Lower lobe of right lung (tissue), 2 donors: ENCODE data around the gene NLE1. TPM values are rescaled to one million over a fixed set of nuclear protein-coding genes. Genes with fewer than 3 reads are reported as not detected.

Source experiments
- ATAC-seq, 2 donors: fragments of 200-7000 bp; cut with Tn5 transposase; one replicate each; pipeline ENCODE4 v1.9.1; 2020 to 2022; ENCODE audit warnings: mild to moderate bottlenecking in 2 of 2, moderate library complexity in 2 of 2
- DNase-seq: peaks from one replicate; pipeline ENCODE4 v3.0.0-alpha.2; 2020
- H3K27ac ChIP-seq: fragments of 200-600 bp; one replicate; pipeline ENCODE4 v1.8.0; 2022
- H3K27me3 ChIP-seq: fragments of 200-600 bp; one replicate; pipeline ENCODE4 v1.8.0; 2022; ENCODE audit warnings: low read depth
- H3K36me3 ChIP-seq: fragments of 200-600 bp; one replicate; pipeline ENCODE4 v1.8.0; 2022; ENCODE audit warnings: mild to moderate bottlenecking
- H3K4me1 ChIP-seq: fragments of 200-600 bp; one replicate; pipeline ENCODE4 v1.8.0; 2022
- H3K4me3 ChIP-seq: fragments of 200-600 bp; one replicate; pipeline ENCODE4 v1.8.0; 2022; ENCODE audit warnings: mild to moderate bottlenecking
- H3K9me3 ChIP-seq: fragments of 200-600 bp; one replicate; pipeline ENCODE4 v1.8.0; 2022
- intact Hi-C: fragments of 100-400 bp; cut with DNase I; formaldehyde crosslinking; loops from one replicate; pipeline ENCODE4 v1.11.0; 2022
- total RNA-seq: library from RNA; stranded (reverse); fragmentation: NEBNext Ultra II Directional; extraction: Animal tissue kit (Norgen Biotek cat#: 25700); gene quantifications from one replicate; pipeline ENCODE4 v1.2.1, GENCODE V29; 2021
- TF ChIP-seq, protein P1 (sequence below): fragments of 200-600 bp; IDR thresholded peaks from one replicate; pipeline ENCODE4 v1.8.0; 2022; ENCODE audit warnings: antibody characterized with exemption, mild to moderate bottlenecking
- donor health status: DM: no; HTN: yes; CAD: no; lungs with severe emphysema.

Gene NLE1
- total RNA-seq, 1 donor from 2014 or later, result 9.0 TPM

DNA sequence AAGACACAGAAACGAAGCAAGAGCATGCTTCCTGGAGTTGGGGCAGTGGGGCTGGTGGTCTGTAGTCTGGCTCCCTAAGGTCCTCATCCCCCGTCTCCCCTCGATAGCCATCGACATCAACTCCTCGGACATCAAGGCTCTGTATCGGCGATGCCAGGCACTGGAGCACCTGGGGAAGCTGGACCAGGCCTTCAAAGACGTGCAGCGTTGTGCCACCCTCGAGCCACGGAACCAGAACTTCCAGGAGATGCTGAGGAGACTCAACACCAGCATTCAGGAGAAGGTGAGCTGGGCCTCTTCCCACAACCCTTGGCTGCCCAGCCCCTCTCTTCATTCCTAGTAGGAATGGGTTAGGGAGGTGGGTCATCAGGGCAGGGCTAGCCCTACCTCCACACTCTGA, 7.8 kb upstream of the NLE1 start:
- H3K27me3 ChIP-seq, result no peaks in the 10 kb centered on the region
- intact Hi-C loops, result no loop called here
- no peak for ATAC-seq

DNA sequence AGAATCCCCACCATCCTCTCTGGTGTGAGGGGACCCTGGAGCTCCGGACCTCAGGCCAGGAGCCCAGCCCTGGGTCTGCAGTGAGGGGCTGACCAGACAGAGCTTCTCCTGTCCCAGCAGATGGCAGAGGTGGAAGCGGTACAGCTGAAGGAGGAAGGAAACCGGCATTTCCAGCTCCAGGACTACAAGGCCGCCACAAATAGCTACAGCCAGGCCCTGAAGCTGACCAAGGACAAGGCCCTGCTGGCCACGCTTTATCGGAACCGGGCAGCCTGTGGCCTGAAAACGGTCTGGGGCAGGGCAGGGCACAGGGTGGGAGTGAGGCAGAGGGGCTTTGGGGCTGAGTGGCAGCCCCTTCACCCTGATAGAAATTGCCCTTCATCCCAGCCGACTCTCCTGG, 6.0 kb upstream of the NLE1 start:
- no peaks in the 10 kb centered on the region for H3K36me3 ChIP-seq
- TF ChIP-seq, protein P1, sequence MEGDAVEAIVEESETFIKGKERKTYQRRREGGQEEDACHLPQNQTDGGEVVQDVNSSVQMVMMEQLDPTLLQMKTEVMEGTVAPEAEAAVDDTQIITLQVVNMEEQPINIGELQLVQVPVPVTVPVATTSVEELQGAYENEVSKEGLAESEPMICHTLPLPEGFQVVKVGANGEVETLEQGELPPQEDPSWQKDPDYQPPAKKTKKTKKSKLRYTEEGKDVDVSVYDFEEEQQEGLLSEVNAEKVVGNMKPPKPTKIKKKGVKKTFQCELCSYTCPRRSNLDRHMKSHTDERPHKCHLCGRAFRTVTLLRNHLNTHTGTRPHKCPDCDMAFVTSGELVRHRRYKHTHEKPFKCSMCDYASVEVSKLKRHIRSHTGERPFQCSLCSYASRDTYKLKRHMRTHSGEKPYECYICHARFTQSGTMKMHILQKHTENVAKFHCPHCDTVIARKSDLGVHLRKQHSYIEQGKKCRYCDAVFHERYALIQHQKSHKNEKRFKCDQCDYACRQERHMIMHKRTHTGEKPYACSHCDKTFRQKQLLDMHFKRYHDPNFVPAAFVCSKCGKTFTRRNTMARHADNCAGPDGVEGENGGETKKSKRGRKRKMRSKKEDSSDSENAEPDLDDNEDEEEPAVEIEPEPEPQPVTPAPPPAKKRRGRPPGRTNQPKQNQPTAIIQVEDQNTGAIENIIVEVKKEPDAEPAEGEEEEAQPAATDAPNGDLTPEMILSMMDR, result no peak
- DNase-seq (no peak), ATAC-seq (peak in 1 of 2 donors; percentile 20)
- no peak overlapping the region for H3K4me3 ChIP-seq
- no peaks in the 10 kb centered on the region for H3K27me3 ChIP-seq
- intact Hi-C loops, result no loop called here
- H3K9me3 ChIP-seq, result no peaks in the 10 kb centered on the region
- H3K27ac ChIP-seq, result no peak overlapping the region
- H3K4me1 ChIP-seq, result no peaks in the 10 kb centered on the region

More for the DNA sequence above, 7.8 kb upstream of the NLE1 start:
- Histone ChIP-seq H3K27ac (no peak overlapping the region), H3K4me1 (no peaks in the 10 kb centered on the region), H3K4me3 (no peak overlapping the region), H3K36me3 (no peaks in the 10 kb centered on the region), H3K9me3 (no peaks in the 10 kb centered on the region)
- TF ChIP-seq, protein P1, result no peak
- DNase-seq, result no peak

DNA sequence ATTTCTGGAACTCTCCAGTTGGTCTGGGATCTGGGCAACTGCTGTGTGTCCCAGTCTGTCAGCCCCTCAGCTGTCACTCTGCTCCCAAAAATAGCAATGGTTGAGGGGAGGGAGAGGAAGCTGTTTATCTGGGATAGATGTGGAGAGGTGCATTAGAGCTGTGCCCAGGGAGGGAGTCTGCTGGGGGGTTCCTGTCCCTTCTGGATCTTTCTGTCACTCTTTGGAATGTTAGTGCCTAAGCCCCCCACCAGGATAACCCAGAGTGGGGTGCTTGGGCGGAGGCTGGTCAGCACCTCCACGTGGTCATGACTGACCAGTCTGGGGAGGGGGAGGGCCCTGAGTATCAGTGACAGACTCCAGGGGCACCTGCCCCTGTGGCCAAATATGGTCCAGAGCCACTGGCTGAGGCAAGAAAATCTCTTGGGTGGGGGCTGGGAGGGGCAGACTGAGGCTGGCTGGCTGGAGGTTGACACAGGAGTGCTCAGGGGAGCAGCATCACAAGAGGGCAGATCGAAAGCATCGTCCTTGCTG, 5.3 kb upstream of the NLE1 start, which contains the start of gene UNC45B:
Gene UNC45B, plus strand, starts transcription at position 443 of the 531 bp plus-strand sequence. CDS start 447 bp downstream, outside the sequence.
- no peak for DNase-seq
- Histone ChIP-seq H3K27me3 (no peaks in the 10 kb centered on the region), H3K4me3 (no peak within 1 kb of the TSS), H3K4me1 (peaks cover 1% of the 10 kb centered on the region), H3K9me3 (no peaks in the 10 kb centered on the region), H3K36me3 (no peaks in the 10 kb centered on the region), H3K27ac (no peak within 1 kb of the TSS)
- intact Hi-C loops, result no loop called here
- TF ChIP-seq, protein P1, result no peak
- ATAC-seq, result peak in 1 of 2 donors; percentile 31

DNA sequence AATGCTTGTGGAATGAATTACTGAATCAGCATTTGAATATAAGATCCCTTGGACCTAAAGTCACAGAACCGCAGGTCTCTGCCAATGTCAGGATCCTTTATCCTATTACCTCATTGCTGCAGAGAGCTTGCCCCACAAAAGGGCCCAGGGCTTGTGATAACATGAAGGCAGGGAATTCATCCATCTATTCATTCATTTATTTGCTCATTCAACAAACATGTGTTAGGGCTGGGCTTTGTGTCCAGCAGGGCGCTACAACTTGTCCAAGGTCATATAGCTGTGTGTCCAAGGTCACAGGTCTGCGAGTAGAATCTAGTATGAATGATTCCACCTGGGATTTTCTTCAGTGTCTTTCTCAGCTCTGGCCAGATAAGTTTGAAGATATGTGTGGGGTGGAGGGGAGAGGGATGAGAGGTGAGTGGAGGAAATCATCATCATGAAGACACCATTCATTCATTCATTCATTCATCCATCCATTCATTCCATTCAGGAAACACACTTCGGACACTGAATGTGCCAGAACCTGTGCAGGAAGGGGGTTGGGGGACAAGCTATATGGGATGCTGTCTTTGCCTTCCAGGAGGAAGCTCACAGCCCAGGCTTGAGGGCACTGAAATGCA, 4.2 kb upstream of the NLE1 start:
- ATAC-seq (no peak), DNase-seq (no peak)
- TF ChIP-seq, protein P1, result no peak
- no peak overlapping the region for H3K4me3 ChIP-seq
- intact Hi-C loops, result no loop called here
- H3K27ac ChIP-seq, result no peak overlapping the region
- H3K27me3 ChIP-seq, result no peaks in the 10 kb centered on the region
- peaks cover 8% of the 10 kb centered on the region for H3K4me1 ChIP-seq
- H3K9me3 ChIP-seq, result no peaks in the 10 kb centered on the region
- no peaks in the 10 kb centered on the region for H3K36me3 ChIP-seq

DNA sequence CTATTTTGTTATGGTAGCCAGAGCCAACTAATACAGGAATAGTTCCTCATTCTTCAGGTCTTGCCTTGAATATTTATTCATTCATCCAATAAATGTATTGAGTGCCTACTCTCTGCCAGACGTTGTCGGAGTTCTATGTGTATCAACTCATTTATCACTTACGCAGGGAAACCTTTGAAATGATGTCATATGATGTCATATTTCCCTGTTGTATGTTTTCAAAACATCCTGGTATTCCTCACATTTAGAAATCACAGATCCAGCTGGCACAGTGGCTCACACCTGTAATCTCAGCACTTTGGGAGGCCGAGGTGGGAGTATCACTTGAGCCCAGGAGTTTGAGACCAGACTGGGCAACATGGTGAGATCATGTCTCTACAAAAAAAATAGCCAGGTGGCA, 2.7 kb upstream of the NLE1 start:
- DNase-seq, result no peak
- H3K4me3 ChIP-seq, result no peak overlapping the region

More for the DNA sequence above, 2.7 kb upstream of the NLE1 start:
- H3K9me3 ChIP-seq, result no peaks in the 10 kb centered on the region
- intact Hi-C loops, result no loop called here
- ATAC-seq, result no peak
- H3K36me3 ChIP-seq, result peaks cover under 1% of the 10 kb centered on the region
- no peaks in the 10 kb centered on the region for H3K27me3 ChIP-seq
- peaks cover 20% of the 10 kb centered on the region for H3K4me1 ChIP-seq
- no peak overlapping the region for H3K27ac ChIP-seq
- TF ChIP-seq, protein P1, result no peak
